NK-92 treated with Interleukin-12 subunit alpha and Interleukin-12 subunit beta, amount 100 ng/mL, for 24 hours (cell line): ENCODE data around the gene SYT1.
"Not testable (repeated sequence)": the region's sequence is repeated elsewhere in the genome, so short reads cannot be mapped to it uniquely, and the experiment has no call there.

Experiments used
- DNase-seq: peaks from one replicate; lab custom pipeline; 2025; lab: John Stamatoyannopoulos, UW

The SYT1 gene

GRCh38 chr12:79407671-79408622, 543.4 kb downstream of the SYT1 start:
- DNase-seq, result no peak

- DNase-seq, result no peak
Observed at GRCh38 chr12:79408689-79409088, 544.1 kb downstream of the SYT1 start.

DNA sequence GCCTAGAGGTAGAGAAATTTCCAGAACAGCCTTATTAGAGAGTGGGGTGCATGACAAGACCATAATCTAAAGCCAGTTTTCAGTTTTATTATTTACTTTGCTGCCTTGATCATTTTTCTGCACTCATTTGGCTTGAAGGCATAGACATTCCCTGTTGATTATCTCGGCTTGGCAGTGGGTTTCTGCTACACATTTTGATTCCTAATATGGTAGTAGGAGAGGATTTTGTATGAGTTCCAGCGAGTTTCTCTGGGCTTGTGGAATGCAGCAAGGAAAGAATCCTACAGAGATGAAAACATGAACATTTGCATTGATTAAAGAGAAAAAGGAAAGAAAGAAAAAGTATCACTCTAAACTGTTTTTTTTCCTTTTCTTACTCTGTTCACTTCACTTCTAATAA, 545.0 kb downstream of the SYT1 start:
- no peak for DNase-seq

DNA sequence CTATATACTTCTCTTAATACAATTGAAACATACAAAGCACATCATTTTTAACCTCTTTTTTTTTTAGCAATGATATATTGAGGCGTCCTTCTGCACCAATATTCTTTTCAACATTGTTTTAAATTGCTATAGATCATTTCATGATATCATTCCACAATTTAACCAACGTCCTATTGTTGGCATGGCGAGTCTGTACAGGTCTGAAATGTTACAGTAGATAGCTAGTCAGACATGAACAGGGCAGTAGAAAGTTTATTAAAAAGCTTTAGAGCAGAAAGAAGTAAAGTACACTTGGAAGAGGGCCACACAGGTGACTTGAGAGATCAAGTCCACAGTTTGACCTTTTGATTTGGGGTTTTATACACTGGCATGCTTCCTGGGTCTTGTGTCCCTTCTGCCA, 547.2 kb downstream of the SYT1 start:
- no peak for DNase-seq

DNA sequence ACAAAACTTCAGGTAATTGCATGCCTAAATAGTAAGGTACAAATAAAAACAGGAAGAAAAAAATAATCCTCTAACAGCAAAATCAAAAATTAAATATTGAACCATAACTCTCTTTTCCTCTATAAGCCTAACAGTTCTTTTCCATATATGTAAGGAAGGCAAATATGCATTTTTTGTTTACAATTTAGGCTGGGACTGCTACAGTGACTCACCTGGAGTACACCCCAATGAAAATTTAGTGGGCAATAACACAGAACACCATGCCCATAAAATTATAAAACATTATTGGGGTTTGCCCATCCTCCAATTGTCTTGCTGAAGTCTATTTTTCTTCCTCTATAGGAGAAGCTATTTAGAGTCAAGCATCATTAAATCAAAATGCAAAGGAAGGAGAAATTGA, 549.2 kb downstream of the SYT1 start:
- no peak for DNase-seq

- DNase-seq, result no peak
Observed at GRCh38 chr12:79414252-79414651, 549.7 kb downstream of the SYT1 start.

GRCh38 chr12:79415321-79415720, 550.7 kb downstream of the SYT1 start:
- DNase-seq, result no peak

GRCh38 chr12:79415746-79416435, 551.3 kb downstream of the SYT1 start:
- no peak for DNase-seq

DNA sequence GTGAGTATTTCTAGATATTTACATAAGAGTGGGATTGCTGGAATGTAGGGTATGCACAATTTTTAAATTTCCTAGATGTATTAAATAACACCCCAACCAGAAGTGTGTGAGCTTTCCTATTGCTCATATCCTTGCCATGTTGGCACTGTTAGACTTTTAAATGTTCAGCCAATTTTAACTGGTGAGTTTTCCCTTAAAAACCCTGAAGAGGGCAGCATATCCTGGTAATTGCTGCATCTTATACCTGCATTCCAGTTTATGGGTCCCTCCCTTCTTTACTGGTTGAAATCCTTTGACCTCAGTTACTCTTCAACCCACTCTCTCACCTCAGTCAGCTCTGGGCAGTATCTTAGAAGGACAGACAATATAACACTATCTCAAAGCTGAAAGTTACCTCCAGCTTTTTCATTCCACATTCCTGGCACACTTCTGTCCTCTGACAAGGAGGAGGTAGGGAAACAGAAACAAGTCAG, 555.6 kb downstream of the SYT1 start:
- DNase-seq, result no peak

DNA sequence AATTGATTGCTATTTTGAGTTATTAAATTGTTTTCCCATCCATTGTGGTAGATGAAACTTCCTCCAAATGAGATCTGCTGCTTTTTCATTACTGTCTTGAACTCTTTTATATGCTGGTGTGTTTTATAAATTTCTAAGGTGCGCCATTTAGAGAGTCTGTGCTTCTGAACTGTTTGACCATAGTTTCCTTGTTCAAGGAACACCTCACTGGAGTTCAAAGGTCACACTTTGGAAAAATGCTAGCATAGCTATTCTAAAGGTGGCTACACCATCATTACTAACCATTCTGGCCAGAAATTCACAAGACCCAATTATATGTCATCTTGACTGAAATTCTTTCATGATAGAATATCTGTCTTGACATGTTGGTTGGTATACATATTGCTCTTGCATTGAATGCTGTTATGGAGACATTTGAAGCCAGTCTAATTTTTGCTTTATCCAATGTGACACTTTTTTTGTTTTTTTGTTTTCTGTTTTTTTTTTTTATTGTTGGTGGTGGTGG, 556.7 kb downstream of the SYT1 start:
- DNase-seq, result no peak

DNA sequence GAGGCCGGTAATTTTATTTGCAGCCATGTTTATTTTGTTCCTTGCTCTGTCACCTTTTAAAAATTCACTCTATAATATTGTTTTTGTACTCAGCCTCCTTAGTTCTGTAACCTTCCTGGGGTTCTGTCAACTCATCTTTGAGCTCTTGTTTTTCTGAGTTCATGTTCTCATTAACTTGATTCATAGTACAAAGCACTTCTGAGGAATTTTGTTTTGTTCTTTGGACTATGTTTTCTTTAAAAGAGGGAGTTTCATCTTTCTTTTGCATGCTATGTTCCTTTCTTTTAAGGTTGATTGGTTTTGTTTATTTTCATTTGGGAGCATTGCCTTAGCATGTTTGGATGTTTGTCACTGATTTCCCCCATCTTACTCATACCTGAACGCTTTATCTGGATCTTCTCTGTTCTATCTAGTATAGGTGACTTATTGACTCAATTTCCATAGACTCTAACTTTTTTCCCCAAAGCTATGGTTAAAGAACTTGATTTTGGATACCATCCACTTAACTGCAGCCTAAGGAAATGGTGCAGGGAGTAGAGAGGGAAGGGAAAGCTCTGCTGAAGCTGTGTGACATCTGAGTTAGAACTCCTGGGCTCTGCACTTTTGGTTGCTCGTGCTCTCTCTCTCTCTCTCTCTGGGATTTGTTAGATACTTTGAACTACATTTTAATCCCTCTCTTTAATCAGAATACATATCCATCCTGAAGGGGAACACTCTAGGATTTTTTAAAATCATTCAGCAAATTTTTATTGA, 557.7 kb downstream of the SYT1 start:
- DNase-seq, result no peak

GRCh38 chr12:79423560-79423959, 559.0 kb downstream of the SYT1 start:
- no peak for DNase-seq

- no peak for DNase-seq
Observed at GRCh38 chr12:79424109-79424721, 559.6 kb downstream of the SYT1 start.

DNA sequence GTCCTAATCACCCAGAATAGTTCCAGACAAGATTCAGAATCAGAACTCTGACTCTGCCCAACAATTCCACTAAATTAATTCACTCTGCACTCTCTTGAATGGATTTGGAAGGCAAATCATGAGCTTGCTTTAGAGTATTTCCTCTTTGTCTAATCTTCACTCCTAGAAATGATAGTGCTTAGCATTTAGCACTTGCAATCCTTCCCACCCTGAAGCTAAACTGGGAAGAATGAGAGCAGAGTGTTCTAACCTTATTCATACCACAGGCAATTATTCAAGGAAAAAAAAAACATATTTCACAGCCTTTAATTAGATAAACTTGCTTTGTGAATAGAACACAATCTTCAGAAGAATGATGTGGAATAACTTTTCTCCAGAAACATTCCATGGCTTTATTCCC, 561.5 kb downstream of the SYT1 start:
- DNase-seq, result no peak

DNA sequence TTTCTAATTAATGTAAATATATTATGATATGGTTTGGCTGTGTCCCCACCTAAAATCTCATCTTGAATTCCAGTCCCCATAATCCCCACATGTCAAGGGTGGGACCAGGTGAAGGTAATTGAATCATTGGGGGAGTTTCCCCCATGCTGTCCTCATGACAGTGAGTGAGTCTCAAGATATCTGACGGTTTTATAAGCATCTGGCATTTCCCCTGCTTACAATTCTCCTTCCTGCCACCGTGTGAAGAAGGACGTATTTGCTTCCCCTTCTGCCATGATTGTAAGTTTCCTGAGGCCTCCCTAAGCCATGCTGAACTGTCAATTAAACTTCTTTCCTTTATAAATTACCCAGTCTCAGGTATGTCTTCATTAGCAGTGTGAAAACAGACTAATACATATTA, 562.2 kb downstream of the SYT1 start:
- DNase-seq, result not testable (repeated sequence)

- no peak for DNase-seq
Observed at GRCh38 chr12:79433465-79434072, 569.0 kb downstream of the SYT1 start.

- DNase-seq, result no peak
Observed at GRCh38 chr12:79434561-79434960, 570.0 kb downstream of the SYT1 start.

DNA sequence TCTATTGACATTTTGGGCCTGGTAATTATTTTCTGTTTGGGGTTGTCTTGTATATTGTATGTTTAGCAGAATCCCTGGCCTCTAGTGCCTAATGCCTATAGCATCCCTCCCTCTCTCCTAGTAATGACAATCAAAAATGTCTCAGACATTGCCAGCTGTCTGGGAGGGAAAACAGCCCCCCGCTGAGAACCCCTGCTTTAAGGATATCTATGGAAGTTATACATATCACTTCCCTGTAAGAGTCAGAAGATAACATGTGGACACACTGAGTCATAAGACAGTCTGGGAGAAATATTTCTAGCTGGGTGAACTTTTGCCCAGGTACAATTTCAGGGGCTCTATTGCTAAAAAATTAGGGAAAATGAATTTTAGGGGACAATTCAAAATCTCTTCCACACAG, 571.2 kb downstream of the SYT1 start:
- DNase-seq, result no peak

DNA sequence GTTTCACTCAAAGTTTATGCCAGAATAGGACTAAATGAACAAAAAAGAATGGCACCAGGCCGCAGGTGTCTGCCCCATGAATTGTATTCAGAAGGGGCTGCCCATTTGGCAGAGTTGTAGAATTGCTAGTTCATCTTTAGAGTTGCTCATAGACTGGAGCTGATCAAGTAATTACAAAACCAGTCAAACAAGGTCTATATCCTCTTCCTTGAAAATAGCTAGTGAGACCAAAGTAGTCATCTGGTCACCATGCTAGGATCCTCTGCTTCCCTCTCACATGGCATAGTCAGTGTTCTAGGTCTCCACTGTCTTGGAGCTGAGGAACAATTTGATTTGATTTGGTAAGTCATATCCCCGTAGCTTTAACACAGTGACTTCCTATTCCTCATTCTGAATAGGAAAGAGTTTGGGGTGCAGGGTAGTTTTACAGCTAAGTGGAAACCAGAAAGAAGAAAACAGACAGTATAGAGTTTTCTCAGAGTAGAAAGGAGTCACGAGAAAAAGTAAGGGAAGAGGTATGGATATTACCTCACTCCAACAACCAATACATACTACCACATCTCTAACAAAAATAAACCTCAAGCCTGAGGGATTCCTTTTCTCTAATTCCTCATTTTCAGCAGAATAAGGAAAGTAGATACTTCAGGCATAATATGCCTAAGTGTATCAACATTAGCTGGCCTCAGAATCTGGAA, 574.1 kb downstream of the SYT1 start:
- no peak for DNase-seq

- no peak for DNase-seq
Observed at GRCh38 chr12:79439175-79439825, 574.7 kb downstream of the SYT1 start.
